GM23338 (cell line): ENCODE results near the gene UBTD1. TPM values are rescaled to one million over a fixed set of nuclear protein-coding genes. Genes with fewer than 3 reads are reported as not detected.

ENCODE experiments used
- ATAC-seq: fragments of 200-7000 bp; cut with Tn5 transposase; 3 replicates; pipeline ENCODE4 v1.9.1; 2020
- DNase-seq: peaks from one replicate; pipeline ENCODE4 v3.0.0-alpha.2; 2015; ENCODE audit warnings: low spot score
- H2AFZ ChIP-seq: fragments of 200-600 bp; sonication (generic); 2 replicates; pipeline ENCODE4 v1.8.0; 2016; ENCODE audit warnings: antibody characterized with exemption, mild to moderate bottlenecking, moderate library complexity
- H3F3A ChIP-seq: fragments of 200-600 bp; sonication (generic); replicated peaks from 2 replicates; pipeline ENCODE4 v1.8.0; 2017; ENCODE audit warnings: antibody characterized with exemption, mixed run types, low read depth
- H3K27ac ChIP-seq: fragments of 200-600 bp; sonication (generic); 2 replicates; pipeline ENCODE4 v1.6.1; 2016; ENCODE audit warnings: low read depth
- H3K27me3 ChIP-seq: fragments of 200-600 bp; sonication (generic); 2 replicates; pipeline ENCODE4 v1.8.0; 2016; ENCODE audit warnings: mild to moderate bottlenecking, mixed run types, moderate library complexity; ENCODE audit not compliant: insufficient read depth
- H3K36me3 ChIP-seq: fragments of 200-600 bp; sonication (generic); 2 replicates; pipeline ENCODE4 v1.8.0; 2016; ENCODE audit warnings: mild to moderate bottlenecking; ENCODE audit not compliant: insufficient read depth
- H3K4me1 ChIP-seq: fragments of 200-600 bp; sonication (generic); 2 replicates; pipeline ENCODE4 v1.8.0; 2016; ENCODE audit warnings: mild to moderate bottlenecking, moderate library complexity; ENCODE audit not compliant: insufficient read depth
- H3K4me2 ChIP-seq: fragments of 200-600 bp; sonication (generic); 2 replicates; pipeline ENCODE4 v1.7.1; 2017; ENCODE audit warnings: mixed run types
- H3K4me3 ChIP-seq: fragments of 200-600 bp; sonication (generic); 2 replicates; pipeline ENCODE4 v1.6.1; 2016; ENCODE audit warnings: mixed run types
- H3K79me2 ChIP-seq: fragments of 200-600 bp; sonication (generic); replicated peaks from 2 replicates; pipeline ENCODE4 v1.8.0; 2017; ENCODE audit warnings: mild to moderate bottlenecking; ENCODE audit not compliant: insufficient read depth
- H3K9me2 ChIP-seq: fragments of 200-600 bp; sonication (generic); 2 replicates; pipeline ENCODE4 v1.8.0; 2017; ENCODE audit not compliant: insufficient read depth
- H4K20me1 ChIP-seq: fragments of 200-600 bp; sonication (generic); replicated peaks from 2 replicates; pipeline ENCODE4 v1.8.0; 2017; ENCODE audit warnings: mild to moderate bottlenecking; ENCODE audit not compliant: insufficient read depth
- H3K27ac Mint-ChIP-seq: 2 replicates; pipeline ENCODE4 v1.8.0; 2020; ENCODE audit warnings: inconsistent platforms, mild to moderate bottlenecking, moderate library complexity, mixed read lengths
- H3K27me3 Mint-ChIP-seq: 3 replicates; pipeline ENCODE4 v1.8.0; 2022; ENCODE audit warnings: low read depth, mild to moderate bottlenecking, moderate library complexity, mixed read lengths, inconsistent platforms; ENCODE audit not compliant: insufficient read depth, poor library complexity
- H3K36me3 Mint-ChIP-seq: 3 replicates; pipeline ENCODE4 v1.8.0; 2021; ENCODE audit warnings: low read depth, mild to moderate bottlenecking, inconsistent platforms, moderate library complexity, mixed read lengths
- H3K4me1 Mint-ChIP-seq: 3 replicates; pipeline ENCODE4 v1.8.0; 2020; ENCODE audit warnings: mild to moderate bottlenecking, inconsistent platforms, mixed read lengths
- H3K4me3 Mint-ChIP-seq: 3 replicates; pipeline ENCODE4 v1.8.0; 2021; ENCODE audit warnings: moderate library complexity, mild to moderate bottlenecking, inconsistent platforms, mixed read lengths
- H3K9me3 Mint-ChIP-seq: 3 replicates; pipeline ENCODE4 v1.8.0; 2020; ENCODE audit warnings: moderate library complexity, mild to moderate bottlenecking, inconsistent platforms, mixed read lengths
- CREB1 ChIP-seq: fragments of 250-450 bp; sonication (Bioruptor Pico); IDR thresholded peaks from 2 replicates; pipeline ENCODE4 v1.5.0; 2020; ENCODE audit warnings: low read depth, mild to moderate bottlenecking, moderate library complexity
- EZH2 ChIP-seq: fragments of 200-600 bp; sonication (generic); IDR thresholded peaks from one replicate; pipeline ENCODE4 v1.8.0; 2017; ENCODE audit warnings: antibody characterized with exemption, mild to moderate bottlenecking, low read depth; ENCODE audit not compliant: unreplicated experiment
- EZH2phosphoT487 ChIP-seq: fragments of 200-600 bp; sonication (generic); IDR thresholded peaks from one replicate; pipeline ENCODE4 v1.8.1; 2018; ENCODE audit warnings: antibody characterized with exemption; ENCODE audit not compliant: unreplicated experiment
- JUNB ChIP-seq: IDR thresholded peaks from one replicate; pipeline ENCODE4 v1.6.1; 2016; ENCODE audit warnings: antibody characterized with exemption; ENCODE audit not compliant: unreplicated experiment
- NANOG ChIP-seq: IDR thresholded peaks from 2 replicates; pipeline ENCODE4 v1.6.1; 2016; ENCODE audit warnings: antibody characterized with exemption, borderline replicate concordance
- POLR2AphosphoS5 ChIP-seq: IDR thresholded peaks from 2 replicates; pipeline ENCODE4 v1.6.1; 2016; ENCODE audit warnings: antibody characterized with exemption, low read depth
- STAT1 ChIP-seq: IDR thresholded peaks from one replicate; pipeline ENCODE4 v1.6.1; 2016; ENCODE audit warnings: antibody characterized with exemption; ENCODE audit not compliant: unreplicated experiment
- ZNF114 ChIP-seq: fragments of 250-450 bp; sonication (Bioruptor Pico); IDR thresholded peaks from 2 replicates; pipeline ENCODE4 v1.5.0; 2020; ENCODE audit warnings: mild to moderate bottlenecking, moderate library complexity
- ZNF331 ChIP-seq: fragments of 250-450 bp; sonication (Bioruptor Pico); IDR thresholded peaks from 2 replicates; pipeline ENCODE4 v1.5.0; 2020; ENCODE audit warnings: low read depth, mild to moderate bottlenecking, moderate library complexity
- polyA plus RNA-seq: library from polyadenylated mRNA; unstranded; fragments of >200 nt; fragmentation: Nextera tagmentation; extraction: Ambion mirVana; gene quantifications from 2 replicates; pipeline ENCODE4 v1.2.1, GENCODE V29; 2016
- total RNA-seq: library from RNA; depleted of rRNA; stranded (reverse); fragments of >200 nt; shearing (Covaris generic); gene quantifications from 2 replicates; pipeline ENCODE4 v1.2.3, GENCODE V29; 2014
- TF ChIP-seq, protein P1 (sequence below): IDR thresholded peaks from one replicate; pipeline ENCODE4 v1.6.1; 2018; ENCODE audit warnings: antibody characterized with exemption; ENCODE audit not compliant: unreplicated experiment
- TF ChIP-seq, protein P2 (sequence below): IDR thresholded peaks from 2 replicates; pipeline ENCODE4 v1.6.1; 2016; ENCODE audit warnings: antibody characterized with exemption
- TF ChIP-seq, protein P3 (sequence below), 2 experiments: fragments of 200-600 bp in 1 of 2; sonication (generic) in 1 of 2; conservative IDR thresholded peaks; 2 replicates each; pipeline versions ENCODE4 v1.5.1 to v1.6.1; 2016 to 2017; ENCODE audit warnings: antibody characterized with exemption in 2 of 2, low read depth in 2 of 2, mild to moderate bottlenecking in 2 of 2, moderate library complexity in 1 of 2
- TF ChIP-seq, protein P4 (sequence below): fragments of 250-450 bp; sonication (Bioruptor Pico); IDR thresholded peaks from 2 replicates; pipeline ENCODE4 v1.5.0; 2020; ENCODE audit warnings: mild to moderate bottlenecking, moderate library complexity

UBTD1 gene
- total and polyA plus RNA-seq, 2 experiments from 2014 or later, result 17.3 to 29.0 TPM

DNA sequence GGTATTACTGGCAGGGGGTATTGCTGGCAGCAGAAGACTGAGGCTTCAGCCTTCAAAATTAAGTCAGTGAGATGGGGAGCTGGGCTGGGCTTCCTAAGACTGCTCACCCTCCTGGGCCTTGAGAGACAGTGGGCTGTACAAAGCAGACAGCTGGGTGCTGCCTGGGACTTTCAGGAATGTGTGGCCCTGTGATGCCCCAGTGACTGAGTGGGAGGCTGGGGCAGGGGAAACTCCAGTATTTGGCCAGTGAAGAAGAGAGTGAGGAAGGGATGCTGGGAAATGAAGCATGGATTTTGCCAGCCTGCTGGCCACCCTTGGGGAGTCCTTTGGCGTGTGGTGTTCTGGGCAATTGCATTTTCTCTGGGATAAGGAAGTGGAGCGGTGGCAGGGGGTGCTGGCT is 74.3 kb downstream of the UBTD1 start:
- Mint-ChIP-seq H3K9me3 (no peaks in the 10 kb centered on the region), H3K27me3 (peaks cover 6% of the 10 kb centered on the region), H3K4me3 (no peak overlapping the region), H3K36me3 (peaks cover 2% of the 10 kb centered on the region; the same call in 1 of the 3 replicates), H3K4me1 (peaks cover 17% of the 10 kb centered on the region; the same call in 2 of the 3 replicates), H3K27ac (peak overlapping the region; percentile 79; the same call in 1 of the 2 replicates)
- 0 out of 2 replicates have a peak, but pooled peaks cover 3% of the 10 kb centered on the region for H4K20me1 ChIP-seq
- H3K9me2 ChIP-seq, result no peaks in the 10 kb centered on the region
- no peaks in the 10 kb centered on the region; the same call in 1 of the 2 replicates for H3K4me1 ChIP-seq
- H3K27ac ChIP-seq, result no peak overlapping the region
- no peak for TF ChIP-seq STAT1
- TF ChIP-seq, protein P1, sequence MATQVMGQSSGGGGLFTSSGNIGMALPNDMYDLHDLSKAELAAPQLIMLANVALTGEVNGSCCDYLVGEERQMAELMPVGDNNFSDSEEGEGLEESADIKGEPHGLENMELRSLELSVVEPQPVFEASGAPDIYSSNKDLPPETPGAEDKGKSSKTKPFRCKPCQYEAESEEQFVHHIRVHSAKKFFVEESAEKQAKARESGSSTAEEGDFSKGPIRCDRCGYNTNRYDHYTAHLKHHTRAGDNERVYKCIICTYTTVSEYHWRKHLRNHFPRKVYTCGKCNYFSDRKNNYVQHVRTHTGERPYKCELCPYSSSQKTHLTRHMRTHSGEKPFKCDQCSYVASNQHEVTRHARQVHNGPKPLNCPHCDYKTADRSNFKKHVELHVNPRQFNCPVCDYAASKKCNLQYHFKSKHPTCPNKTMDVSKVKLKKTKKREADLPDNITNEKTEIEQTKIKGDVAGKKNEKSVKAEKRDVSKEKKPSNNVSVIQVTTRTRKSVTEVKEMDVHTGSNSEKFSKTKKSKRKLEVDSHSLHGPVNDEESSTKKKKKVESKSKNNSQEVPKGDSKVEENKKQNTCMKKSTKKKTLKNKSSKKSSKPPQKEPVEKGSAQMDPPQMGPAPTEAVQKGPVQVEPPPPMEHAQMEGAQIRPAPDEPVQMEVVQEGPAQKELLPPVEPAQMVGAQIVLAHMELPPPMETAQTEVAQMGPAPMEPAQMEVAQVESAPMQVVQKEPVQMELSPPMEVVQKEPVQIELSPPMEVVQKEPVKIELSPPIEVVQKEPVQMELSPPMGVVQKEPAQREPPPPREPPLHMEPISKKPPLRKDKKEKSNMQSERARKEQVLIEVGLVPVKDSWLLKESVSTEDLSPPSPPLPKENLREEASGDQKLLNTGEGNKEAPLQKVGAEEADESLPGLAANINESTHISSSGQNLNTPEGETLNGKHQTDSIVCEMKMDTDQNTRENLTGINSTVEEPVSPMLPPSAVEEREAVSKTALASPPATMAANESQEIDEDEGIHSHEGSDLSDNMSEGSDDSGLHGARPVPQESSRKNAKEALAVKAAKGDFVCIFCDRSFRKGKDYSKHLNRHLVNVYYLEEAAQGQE, result no peak
- TF ChIP-seq, protein P2, sequence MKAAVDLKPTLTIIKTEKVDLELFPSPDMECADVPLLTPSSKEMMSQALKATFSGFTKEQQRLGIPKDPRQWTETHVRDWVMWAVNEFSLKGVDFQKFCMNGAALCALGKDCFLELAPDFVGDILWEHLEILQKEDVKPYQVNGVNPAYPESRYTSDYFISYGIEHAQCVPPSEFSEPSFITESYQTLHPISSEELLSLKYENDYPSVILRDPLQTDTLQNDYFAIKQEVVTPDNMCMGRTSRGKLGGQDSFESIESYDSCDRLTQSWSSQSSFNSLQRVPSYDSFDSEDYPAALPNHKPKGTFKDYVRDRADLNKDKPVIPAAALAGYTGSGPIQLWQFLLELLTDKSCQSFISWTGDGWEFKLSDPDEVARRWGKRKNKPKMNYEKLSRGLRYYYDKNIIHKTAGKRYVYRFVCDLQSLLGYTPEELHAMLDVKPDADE, result no peak
- TF ChIP-seq, protein P3, sequence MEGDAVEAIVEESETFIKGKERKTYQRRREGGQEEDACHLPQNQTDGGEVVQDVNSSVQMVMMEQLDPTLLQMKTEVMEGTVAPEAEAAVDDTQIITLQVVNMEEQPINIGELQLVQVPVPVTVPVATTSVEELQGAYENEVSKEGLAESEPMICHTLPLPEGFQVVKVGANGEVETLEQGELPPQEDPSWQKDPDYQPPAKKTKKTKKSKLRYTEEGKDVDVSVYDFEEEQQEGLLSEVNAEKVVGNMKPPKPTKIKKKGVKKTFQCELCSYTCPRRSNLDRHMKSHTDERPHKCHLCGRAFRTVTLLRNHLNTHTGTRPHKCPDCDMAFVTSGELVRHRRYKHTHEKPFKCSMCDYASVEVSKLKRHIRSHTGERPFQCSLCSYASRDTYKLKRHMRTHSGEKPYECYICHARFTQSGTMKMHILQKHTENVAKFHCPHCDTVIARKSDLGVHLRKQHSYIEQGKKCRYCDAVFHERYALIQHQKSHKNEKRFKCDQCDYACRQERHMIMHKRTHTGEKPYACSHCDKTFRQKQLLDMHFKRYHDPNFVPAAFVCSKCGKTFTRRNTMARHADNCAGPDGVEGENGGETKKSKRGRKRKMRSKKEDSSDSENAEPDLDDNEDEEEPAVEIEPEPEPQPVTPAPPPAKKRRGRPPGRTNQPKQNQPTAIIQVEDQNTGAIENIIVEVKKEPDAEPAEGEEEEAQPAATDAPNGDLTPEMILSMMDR (conservative IDR thresholded peaks at IDR 0.05; ENCODE audit: low read depth in 2 of 2), result no peak
- TF ChIP-seq CREB1 (CRISPR knock-in tag), result no peak
- TF ChIP-seq NANOG, result no peak
- TF ChIP-seq, protein P4, sequence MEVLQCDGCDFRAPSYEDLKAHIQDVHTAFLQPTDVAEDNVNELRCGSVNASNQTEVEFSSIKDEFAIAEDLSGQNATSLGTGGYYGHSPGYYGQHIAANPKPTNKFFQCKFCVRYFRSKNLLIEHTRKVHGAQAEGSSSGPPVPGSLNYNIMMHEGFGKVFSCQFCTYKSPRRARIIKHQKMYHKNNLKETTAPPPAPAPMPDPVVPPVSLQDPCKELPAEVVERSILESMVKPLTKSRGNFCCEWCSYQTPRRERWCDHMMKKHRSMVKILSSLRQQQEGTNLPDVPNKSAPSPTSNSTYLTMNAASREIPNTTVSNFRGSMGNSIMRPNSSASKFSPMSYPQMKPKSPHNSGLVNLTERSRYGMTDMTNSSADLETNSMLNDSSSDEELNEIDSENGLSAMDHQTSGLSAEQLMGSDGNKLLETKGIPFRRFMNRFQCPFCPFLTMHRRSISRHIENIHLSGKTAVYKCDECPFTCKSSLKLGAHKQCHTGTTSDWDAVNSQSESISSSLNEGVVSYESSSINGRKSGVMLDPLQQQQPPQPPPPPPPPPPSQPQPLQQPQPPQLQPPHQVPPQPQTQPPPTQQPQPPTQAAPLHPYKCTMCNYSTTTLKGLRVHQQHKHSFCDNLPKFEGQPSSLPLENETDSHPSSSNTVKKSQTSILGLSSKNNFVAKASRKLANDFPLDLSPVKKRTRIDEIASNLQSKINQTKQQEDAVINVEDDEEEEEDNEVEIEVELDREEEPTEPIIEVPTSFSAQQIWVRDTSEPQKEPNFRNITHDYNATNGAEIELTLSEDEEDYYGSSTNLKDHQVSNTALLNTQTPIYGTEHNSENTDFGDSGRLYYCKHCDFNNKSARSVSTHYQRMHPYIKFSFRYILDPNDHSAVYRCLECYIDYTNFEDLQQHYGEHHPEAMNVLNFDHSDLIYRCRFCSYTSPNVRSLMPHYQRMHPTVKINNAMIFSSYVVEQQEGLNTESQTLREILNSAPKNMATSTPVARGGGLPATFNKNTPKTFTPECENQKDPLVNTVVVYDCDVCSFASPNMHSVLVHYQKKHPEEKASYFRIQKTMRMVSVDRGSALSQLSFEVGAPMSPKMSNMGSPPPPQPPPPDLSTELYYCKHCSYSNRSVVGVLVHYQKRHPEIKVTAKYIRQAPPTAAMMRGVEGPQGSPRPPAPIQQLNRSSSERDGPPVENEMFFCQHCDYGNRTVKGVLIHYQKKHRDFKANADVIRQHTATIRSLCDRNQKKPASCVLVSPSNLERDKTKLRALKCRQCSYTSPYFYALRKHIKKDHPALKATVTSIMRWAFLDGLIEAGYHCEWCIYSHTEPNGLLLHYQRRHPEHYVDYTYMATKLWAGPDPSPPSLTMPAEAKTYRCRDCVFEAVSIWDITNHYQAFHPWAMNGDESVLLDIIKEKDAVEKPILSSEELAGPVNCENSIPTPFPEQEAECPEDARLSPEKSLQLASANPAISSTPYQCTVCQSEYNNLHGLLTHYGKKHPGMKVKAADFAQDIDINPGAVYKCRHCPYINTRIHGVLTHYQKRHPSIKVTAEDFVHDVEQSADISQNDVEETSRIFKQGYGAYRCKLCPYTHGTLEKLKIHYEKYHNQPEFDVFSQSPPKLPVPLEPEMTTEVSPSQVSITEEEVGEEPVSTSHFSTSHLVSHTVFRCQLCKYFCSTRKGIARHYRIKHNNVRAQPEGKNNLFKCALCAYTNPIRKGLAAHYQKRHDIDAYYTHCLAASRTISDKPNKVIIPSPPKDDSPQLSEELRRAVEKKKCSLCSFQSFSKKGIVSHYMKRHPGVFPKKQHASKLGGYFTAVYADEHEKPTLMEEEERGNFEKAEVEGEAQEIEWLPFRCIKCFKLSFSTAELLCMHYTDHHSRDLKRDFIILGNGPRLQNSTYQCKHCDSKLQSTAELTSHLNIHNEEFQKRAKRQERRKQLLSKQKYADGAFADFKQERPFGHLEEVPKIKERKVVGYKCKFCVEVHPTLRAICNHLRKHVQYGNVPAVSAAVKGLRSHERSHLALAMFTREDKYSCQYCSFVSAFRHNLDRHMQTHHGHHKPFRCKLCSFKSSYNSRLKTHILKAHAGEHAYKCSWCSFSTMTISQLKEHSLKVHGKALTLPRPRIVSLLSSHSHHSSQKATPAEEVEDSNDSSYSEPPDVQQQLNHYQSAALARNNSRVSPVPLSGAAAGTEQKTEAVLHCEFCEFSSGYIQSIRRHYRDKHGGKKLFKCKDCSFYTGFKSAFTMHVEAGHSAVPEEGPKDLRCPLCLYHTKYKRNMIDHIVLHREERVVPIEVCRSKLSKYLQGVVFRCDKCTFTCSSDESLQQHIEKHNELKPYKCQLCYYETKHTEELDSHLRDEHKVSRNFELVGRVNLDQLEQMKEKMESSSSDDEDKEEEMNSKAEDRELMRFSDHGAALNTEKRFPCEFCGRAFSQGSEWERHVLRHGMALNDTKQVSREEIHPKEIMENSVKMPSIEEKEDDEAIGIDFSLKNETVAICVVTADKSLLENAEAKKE (CRISPR knock-in tag), result no peak
- no peak for TF ChIP-seq JUNB
- TF ChIP-seq ZNF114 (CRISPR knock-in tag), result no peak
- TF ChIP-seq EZH2, result no peak
- TF ChIP-seq EZH2phosphoT487, result no peak
- TF ChIP-seq ZNF331 (CRISPR knock-in tag), result no peak
- TF ChIP-seq POLR2AphosphoS5, result no peak
- H3K4me3 ChIP-seq, result no peak overlapping the region
- H3K27me3 ChIP-seq, result no peaks in the 10 kb centered on the region
- no peaks in the 10 kb centered on the region; the same call in 1 of the 2 replicates for H3K36me3 ChIP-seq
- H3K79me2 ChIP-seq, result no peaks in the 10 kb centered on the region
- no peak for DNase-seq
- H3F3A ChIP-seq, result no peaks in the 10 kb centered on the region
- no peak overlapping the region for H3K4me2 ChIP-seq
- no peak for ATAC-seq
- no peak overlapping the region for H2AFZ ChIP-seq
